ENCODE data around the gene RFX3.

RFX3 gene

DNA sequence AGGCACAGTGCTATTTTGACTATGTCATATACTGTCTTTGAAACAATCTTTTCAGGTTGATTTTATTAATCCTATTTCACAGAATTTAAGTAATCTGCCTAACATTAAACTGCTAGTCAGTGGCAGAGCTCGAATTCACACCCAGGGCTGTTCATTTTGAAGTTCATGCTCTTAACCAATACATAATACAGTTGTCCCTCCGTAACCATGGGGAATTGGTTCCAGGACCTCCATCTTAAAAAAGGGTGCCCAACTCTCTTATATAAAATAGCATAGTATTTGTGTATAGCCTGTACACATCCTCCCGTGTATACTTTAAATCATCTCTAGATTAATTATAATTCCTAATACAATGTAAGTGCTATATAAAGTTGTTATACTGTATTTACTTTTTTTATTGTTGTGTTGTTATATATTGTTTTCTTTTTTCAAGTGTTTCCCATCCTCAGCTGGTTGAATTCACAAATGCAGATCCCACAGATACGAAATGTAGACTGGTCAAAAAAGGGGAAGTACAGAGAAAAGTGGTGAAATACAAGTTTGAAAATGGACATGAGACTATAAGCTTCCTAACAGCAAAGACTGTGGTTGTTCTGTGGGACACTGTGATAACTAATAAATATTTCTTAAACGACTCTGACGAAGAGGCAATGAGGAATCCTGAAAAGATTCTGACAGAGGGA is 18.3 kb downstream of the RFX3 start:
- DNase-seq (ENCODE audit: low spot score), result no peak
- Mint-ChIP-seq H3K36me3 (ENCODE audit: low read depth) (peaks cover 5% of the 10 kb centered on the region), H3K4me3 (no peak overlapping the region), H3K4me1 (ENCODE audit: low read depth) (peaks cover 28% of the 10 kb centered on the region), H3K27ac (no peak overlapping the region), H3K9me3 (no peaks in the 10 kb centered on the region), H3K27me3 (ENCODE audit: low read depth) (no peaks in the 10 kb centered on the region)

DNA sequence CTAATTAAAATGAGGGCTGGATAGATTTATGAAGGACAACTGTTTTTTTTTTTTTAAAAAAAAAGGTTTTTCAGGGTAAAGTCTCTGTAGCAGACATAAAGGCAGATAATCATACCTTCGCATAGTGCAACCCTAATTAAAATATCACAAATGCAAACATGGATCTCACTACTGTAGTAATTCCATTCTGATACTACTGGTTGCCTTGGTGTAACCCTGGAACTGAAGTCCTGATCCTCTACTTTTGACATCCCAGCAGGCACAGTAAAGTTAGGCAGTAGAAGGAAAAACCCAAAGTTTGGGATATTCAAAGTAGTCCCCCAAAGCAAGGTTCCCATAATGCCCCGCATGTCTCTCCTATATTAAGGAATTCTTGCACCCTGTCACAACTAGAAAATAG is 19.6 kb downstream of the RFX3 start:
- H3K36me3 Mint-ChIP-seq (ENCODE audit: low read depth), result peaks cover 2% of the 10 kb centered on the region
- no peaks in the 10 kb centered on the region for H3K9me3 Mint-ChIP-seq
- no peak for DNase-seq (ENCODE audit: low spot score)
- H3K27ac Mint-ChIP-seq, result no peak overlapping the region
- no peaks in the 10 kb centered on the region for H3K27me3 Mint-ChIP-seq (ENCODE audit: low read depth)
- H3K4me1 Mint-ChIP-seq (ENCODE audit: low read depth), result peaks cover 22% of the 10 kb centered on the region
- H3K4me3 Mint-ChIP-seq, result no peak overlapping the region

DNA sequence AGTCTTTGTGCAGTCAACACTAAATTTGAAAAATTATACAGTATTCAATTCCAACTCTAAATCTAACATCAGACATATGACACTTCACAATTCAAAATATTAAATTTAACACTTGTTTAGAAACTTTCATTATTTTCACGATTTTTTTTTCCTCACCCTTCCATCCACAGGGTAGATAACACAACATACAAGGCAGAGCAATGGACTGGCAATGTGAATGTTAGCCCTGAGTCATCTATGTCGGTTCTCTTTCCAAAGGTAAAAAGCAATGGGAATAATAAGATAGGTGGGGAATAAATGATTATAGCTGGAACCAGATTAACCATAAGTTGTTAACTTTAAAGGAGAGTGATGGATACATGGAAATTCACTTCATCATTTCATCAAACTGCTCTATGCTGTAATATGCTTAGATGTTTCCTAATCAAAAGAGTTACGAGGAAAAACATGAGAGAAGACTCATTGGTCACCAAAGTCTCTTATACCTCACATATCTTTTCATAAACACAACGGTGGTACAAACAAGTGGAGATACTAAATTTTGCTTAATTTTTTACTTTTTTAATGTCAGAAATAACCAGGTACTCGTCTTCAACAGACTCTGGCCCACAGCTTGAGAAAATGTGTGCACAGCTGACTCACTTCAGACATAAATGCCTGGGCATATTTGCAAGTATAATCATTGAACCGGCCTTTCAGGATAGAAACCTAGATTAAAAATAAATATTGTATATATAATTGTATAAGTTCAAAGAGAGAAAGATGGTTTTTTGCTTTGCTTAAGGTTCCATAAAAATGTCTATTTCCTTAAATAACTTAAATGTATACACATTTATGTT is 23.0 kb downstream of the RFX3 start:
- Mint-ChIP-seq H3K27me3 (ENCODE audit: low read depth) (no peaks in the 10 kb centered on the region), H3K9me3 (no peaks in the 10 kb centered on the region), H3K4me3 (no peak overlapping the region), H3K27ac (no peak overlapping the region), H3K4me1 (ENCODE audit: low read depth) (peaks cover 19% of the 10 kb centered on the region), H3K36me3 (ENCODE audit: low read depth) (peaks cover 3% of the 10 kb centered on the region)
- DNase-seq (ENCODE audit: low spot score), result no peak

DNA sequence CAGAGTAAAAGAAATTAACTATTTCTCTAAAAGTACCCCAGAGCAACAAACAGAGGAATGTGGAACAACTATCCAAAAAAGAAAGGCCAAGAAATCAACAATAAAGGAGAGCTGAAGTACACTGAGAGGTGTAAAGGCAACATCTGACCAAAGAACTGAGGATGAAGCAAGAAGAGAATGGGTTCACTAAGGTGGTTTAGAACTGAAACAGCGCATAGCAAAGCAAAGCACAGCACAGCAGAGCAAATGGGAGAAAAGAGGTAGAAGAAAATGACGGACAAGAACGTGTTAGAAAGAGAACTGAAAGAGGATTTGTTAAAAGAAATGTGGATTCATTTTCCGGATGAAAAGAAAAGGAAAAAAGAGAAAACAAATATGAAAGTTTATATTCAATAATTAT is 25.8 kb downstream of the RFX3 start:
- Mint-ChIP-seq H3K4me3 (peak overlapping the region; percentile 21), H3K4me1 (ENCODE audit: low read depth) (peaks cover 17% of the 10 kb centered on the region), H3K27ac (no peak overlapping the region), H3K9me3 (no peaks in the 10 kb centered on the region), H3K27me3 (ENCODE audit: low read depth) (no peaks in the 10 kb centered on the region), H3K36me3 (ENCODE audit: low read depth) (peaks cover 3% of the 10 kb centered on the region)
- DNase-seq (ENCODE audit: low spot score), result no peak

DNA sequence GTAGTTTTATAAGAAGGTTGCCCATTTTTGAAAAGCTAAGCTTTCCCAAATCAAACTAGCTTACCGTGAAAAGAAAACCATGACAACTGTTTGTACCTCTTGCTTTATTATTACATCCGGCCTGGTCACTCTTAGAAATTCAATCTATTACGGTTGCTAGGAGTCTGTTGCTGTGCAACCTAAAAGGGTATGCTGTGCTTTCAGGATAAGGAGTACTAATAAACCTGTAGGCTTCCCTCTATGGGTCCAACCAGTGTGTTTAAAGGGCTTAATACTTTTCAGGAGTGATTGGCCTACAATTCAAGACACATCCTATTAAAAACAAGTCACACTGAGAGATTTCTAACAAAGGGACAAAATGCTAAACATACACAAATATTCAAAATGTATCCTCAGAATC is 27.1 kb downstream of the RFX3 start:
- no peaks in the 10 kb centered on the region for H3K9me3 Mint-ChIP-seq
- H3K27ac Mint-ChIP-seq, result no peak overlapping the region
- DNase-seq (ENCODE audit: low spot score), result no peak
- H3K4me1 Mint-ChIP-seq (ENCODE audit: low read depth), result peaks cover 17% of the 10 kb centered on the region
- no peak overlapping the region for H3K4me3 Mint-ChIP-seq
- no peaks in the 10 kb centered on the region for H3K27me3 Mint-ChIP-seq (ENCODE audit: low read depth)
- H3K36me3 Mint-ChIP-seq (ENCODE audit: low read depth), result peaks cover 4% of the 10 kb centered on the region

DNA sequence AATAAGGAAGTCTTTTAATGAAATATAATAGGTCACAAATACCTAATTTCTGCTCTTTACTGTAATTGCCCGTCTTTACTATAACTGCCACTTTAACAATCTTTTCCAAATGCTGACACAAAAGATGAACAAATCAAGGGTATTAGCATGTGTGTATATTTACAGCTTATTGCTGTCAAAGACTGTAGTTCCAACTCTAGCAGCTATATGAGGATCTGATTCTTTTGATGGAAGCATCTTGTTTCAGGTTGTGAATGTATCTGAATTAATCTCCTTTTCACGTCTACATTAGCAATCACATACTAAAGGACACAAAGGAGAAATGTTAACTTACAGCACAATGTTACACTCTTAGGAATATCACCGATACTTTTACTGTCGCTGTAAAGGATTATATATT is 27.9 kb downstream of the RFX3 start:
- no peaks in the 10 kb centered on the region for H3K27me3 Mint-ChIP-seq (ENCODE audit: low read depth)
- H3K9me3 Mint-ChIP-seq, result no peaks in the 10 kb centered on the region
- H3K36me3 Mint-ChIP-seq (ENCODE audit: low read depth), result peaks cover 7% of the 10 kb centered on the region
- peaks cover 17% of the 10 kb centered on the region for H3K4me1 Mint-ChIP-seq (ENCODE audit: low read depth)
- DNase-seq (ENCODE audit: low spot score), result no peak
- H3K4me3 Mint-ChIP-seq, result no peak overlapping the region
- no peak overlapping the region for H3K27ac Mint-ChIP-seq

DNA sequence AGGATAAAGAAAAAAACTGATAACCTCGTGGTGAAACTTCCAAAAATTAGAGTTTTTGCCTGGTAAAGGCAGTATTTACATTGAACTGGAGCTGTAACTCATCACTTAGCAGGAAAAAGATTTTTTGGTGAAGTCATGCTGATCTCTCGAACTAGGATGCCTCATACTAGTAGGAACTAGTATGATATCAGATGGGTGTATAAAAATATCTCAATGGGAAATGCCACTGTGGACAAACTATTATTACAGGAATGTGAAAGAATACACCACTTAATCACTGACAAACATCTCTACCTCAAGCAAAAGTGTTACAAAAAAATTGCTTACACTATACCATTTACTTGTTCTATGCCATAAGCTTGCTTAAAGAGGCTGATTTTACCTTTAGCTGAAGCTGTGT is 28.4 kb downstream of the RFX3 start:
- peaks cover 17% of the 10 kb centered on the region for H3K4me1 Mint-ChIP-seq (ENCODE audit: low read depth)
- H3K27me3 Mint-ChIP-seq (ENCODE audit: low read depth), result no peaks in the 10 kb centered on the region
- peaks cover 7% of the 10 kb centered on the region for H3K36me3 Mint-ChIP-seq (ENCODE audit: low read depth)
- no peaks in the 10 kb centered on the region for H3K9me3 Mint-ChIP-seq
- H3K4me3 Mint-ChIP-seq, result no peak overlapping the region
- no peak for DNase-seq (ENCODE audit: low spot score)
- H3K27ac Mint-ChIP-seq, result no peak overlapping the region

DNA sequence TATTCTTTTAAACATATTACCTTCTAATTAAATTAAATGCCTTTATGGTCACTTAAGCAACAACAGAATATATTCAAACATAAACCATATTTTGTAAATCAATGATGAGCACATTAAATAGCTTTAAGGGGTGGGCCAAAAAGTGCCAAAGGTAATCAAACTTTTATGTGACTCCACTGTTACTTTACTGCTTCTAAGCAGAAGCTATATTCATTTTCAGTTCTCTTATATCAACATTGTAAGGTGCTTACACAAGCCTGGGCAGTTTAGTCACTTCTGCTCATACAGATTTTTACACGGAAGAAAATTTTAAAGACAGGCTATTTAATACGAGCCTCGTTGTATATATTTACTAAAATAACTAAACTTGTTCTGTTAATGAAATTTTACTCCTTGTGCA is 29.9 kb downstream of the RFX3 start:
- H3K9me3 Mint-ChIP-seq, result no peaks in the 10 kb centered on the region
- no peak overlapping the region for H3K4me3 Mint-ChIP-seq
- DNase-seq (ENCODE audit: low spot score), result no peak
- H3K36me3 Mint-ChIP-seq (ENCODE audit: low read depth), result peaks cover 7% of the 10 kb centered on the region
- H3K4me1 Mint-ChIP-seq (ENCODE audit: low read depth), result peaks cover 17% of the 10 kb centered on the region
- no peaks in the 10 kb centered on the region for H3K27me3 Mint-ChIP-seq (ENCODE audit: low read depth)
- H3K27ac Mint-ChIP-seq, result no peak overlapping the region

DNA sequence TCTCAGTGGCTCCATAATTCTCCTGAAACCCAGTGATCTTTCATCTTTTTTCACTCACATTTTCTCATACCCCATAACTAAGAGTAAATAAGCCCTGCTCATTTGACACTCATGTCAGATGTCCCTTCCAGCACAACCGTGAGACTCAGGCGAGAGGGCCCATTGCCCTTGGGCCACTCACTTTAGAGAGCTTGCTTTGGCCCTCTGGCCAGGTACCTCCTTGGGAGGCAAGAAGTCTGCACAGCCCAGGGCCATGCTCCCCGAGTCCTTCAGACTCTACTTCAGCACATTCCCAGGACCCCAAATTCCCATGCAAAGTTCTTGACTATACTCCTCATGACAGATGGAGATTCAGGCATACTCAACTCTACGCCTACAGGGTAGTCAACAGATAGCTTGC is 33.6 kb downstream of the RFX3 start:
- DNase-seq (ENCODE audit: low spot score), result no peak
- peaks cover 4% of the 10 kb centered on the region for H3K4me1 Mint-ChIP-seq (ENCODE audit: low read depth)

DNA sequence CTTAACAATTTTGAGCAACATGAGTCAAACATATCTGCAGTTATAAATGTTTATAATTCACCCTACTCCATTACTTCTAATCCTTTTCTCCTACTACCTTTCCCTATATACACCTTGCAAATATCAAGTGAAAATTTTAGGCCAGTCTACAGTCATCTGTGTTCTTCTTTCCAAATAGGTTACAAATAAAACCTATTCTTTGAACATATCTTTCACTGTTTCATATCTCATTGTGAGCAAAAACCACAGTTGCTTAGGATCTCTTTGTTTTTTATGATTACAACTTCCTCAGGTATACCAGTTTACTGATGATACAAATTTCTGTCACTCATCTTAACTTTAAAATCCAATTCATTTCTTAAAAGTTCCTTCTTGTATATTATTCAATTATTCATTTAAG is 34.4 kb downstream of the RFX3 start:
- no peaks in the 10 kb centered on the region for H3K9me3 Mint-ChIP-seq
- no peaks in the 10 kb centered on the region for H3K27me3 Mint-ChIP-seq (ENCODE audit: low read depth)
- peaks cover 10% of the 10 kb centered on the region for H3K36me3 Mint-ChIP-seq (ENCODE audit: low read depth)
- H3K4me1 Mint-ChIP-seq (ENCODE audit: low read depth), result peaks cover 3% of the 10 kb centered on the region
- no peak for DNase-seq (ENCODE audit: low spot score)
- H3K27ac Mint-ChIP-seq, result no peak overlapping the region
- no peak overlapping the region for H3K4me3 Mint-ChIP-seq

More for the DNA sequence above, 33.6 kb downstream of the RFX3 start:
- Mint-ChIP-seq H3K9me3 (no peaks in the 10 kb centered on the region), H3K27me3 (ENCODE audit: low read depth) (no peaks in the 10 kb centered on the region), H3K4me3 (no peak overlapping the region), H3K36me3 (ENCODE audit: low read depth) (peaks cover 10% of the 10 kb centered on the region), H3K27ac (no peak overlapping the region)

DNA sequence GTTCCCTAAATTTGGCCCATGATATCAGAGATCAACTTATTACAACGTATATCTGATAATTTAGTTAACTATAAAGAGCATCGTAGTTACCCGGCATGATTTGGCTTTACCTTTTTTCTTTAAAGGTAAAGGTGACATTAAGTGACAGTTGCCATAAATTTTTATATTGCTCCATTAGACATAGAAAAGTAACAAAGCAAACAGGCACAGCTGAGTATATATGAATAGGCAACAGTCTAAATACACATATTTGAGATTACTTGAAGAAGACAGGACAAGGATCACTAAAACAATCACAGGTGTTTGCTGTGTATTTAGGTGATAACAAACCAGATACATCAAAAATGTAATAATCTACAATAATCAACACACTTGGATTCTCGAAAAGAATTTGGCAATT is 34.8 kb downstream of the RFX3 start:
- DNase-seq (ENCODE audit: low spot score), result no peak
- Mint-ChIP-seq H3K27ac (no peak overlapping the region), H3K4me3 (no peak overlapping the region), H3K9me3 (no peaks in the 10 kb centered on the region), H3K36me3 (ENCODE audit: low read depth) (peaks cover 12% of the 10 kb centered on the region), H3K4me1 (ENCODE audit: low read depth) (no peaks in the 10 kb centered on the region), H3K27me3 (ENCODE audit: low read depth) (no peaks in the 10 kb centered on the region)

DNA sequence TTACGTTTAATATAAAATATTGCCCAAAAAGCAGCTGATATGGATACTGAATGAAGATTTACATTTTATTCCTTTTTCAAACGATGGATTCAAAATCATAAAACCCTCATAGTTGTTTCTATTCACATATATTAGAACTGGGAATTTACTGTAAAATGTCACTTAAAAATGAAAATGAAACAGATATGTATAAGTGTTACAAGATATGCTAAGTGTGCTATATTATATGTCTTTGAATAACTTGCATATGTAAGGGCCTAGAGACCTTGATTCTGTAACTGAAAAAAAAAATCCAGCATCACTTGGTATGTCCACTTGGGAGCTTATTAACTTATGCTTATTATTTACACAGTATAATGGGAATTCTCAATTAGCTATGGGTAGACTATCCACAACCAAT is 43.2 kb downstream of the RFX3 start:
- H3K27me3 Mint-ChIP-seq (ENCODE audit: low read depth), result no peaks in the 10 kb centered on the region
- DNase-seq (ENCODE audit: low spot score), result no peak
- H3K4me1 Mint-ChIP-seq (ENCODE audit: low read depth), result peaks cover 32% of the 10 kb centered on the region
- peaks cover 33% of the 10 kb centered on the region for H3K36me3 Mint-ChIP-seq (ENCODE audit: low read depth)
- H3K9me3 Mint-ChIP-seq, result no peaks in the 10 kb centered on the region
- no peak overlapping the region for H3K4me3 Mint-ChIP-seq
- no peak overlapping the region for H3K27ac Mint-ChIP-seq

DNA sequence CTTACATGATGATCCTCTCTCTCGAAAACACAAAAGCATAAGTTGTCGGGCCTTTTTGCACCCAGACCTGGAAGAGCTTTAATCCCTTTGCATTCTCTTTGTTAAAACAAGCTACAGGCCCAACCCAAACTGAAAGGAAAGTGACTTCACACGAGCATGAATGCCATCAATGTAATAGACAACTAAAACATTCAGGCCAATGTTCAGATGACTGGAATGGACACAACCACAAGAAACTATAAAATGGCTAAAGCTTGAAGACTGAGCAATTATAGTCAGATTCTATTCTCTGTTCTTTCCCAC is 45.5 kb downstream of the RFX3 start:
- H3K9me3 Mint-ChIP-seq, result no peaks in the 10 kb centered on the region
- H3K4me1 Mint-ChIP-seq (ENCODE audit: low read depth), result peaks cover 44% of the 10 kb centered on the region
- no peak overlapping the region for H3K4me3 Mint-ChIP-seq
- peak overlapping the region; percentile 37 for H3K27ac Mint-ChIP-seq
- H3K36me3 Mint-ChIP-seq (ENCODE audit: low read depth), result peaks cover 31% of the 10 kb centered on the region
- no peaks in the 10 kb centered on the region for H3K27me3 Mint-ChIP-seq (ENCODE audit: low read depth)
- no peak for DNase-seq (ENCODE audit: low spot score)

DNA sequence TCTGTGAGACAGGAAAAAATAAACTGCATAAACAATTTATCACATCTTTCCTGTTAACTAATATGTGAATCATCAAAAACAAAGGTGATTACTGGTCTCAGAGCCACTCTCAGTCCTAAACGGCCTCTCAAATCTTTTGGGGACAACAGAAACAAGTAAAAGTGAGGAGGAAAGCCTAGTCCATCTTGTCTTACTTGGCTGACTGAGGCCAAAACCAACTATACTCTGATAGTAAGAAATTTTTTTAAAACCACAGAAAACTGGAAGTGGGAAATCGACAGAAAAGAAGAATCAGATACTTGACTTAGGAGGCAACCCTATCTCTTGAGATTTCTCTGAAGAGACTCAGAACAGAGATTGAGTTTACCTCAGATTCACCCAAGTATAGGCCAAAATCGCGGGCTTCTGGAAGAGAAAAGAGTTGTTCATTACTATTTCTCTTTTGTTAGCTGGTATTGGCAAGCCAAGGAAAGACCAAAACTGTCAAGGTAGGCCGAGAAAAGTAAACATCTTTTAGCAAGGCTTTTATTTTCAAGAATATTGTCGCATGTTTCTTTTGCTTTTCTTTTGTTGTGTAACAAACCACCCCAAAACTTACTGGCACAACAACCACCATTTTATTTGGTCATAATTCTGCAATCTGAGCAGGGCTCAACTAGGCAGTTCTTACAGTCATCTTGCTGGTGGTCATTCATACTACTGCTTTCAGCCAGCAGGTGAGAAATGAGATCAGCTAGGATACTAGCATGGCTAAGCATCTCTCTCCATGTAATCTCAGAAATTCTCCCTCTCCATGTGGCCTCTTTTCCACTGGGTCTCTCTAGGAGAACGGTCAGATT is 46.1 kb downstream of the RFX3 start:
- H3K4me3 Mint-ChIP-seq, result no peak overlapping the region

More for the DNA sequence above, 46.1 kb downstream of the RFX3 start:
- no peaks in the 10 kb centered on the region for H3K9me3 Mint-ChIP-seq
- H3K4me1 Mint-ChIP-seq (ENCODE audit: low read depth), result peaks cover 50% of the 10 kb centered on the region
- H3K27ac Mint-ChIP-seq, result peak overlapping the region; percentile 69
- no peak for DNase-seq (ENCODE audit: low spot score)
- no peaks in the 10 kb centered on the region for H3K27me3 Mint-ChIP-seq (ENCODE audit: low read depth)
- H3K36me3 Mint-ChIP-seq (ENCODE audit: low read depth), result peaks cover 30% of the 10 kb centered on the region

Measured in T-helper 2 cell treated with Interferon-gamma antibody and Interleukin-4, amounts not matched to agents 5 μg/mL and 100 μg/mL, for 36 hours (primary cell).